Activated CD8-positive, alpha-beta memory T cell treated with anti-CD3 and anti-CD28 coated beads for 24 hours (primary cell): Measurements from ENCODE around the gene HOXA3.

Source experiments
- DNase-seq: peaks from one replicate; pipeline ENCODE4 v3.0.0-alpha.2; 2020

Gene HOXA3

DNA sequence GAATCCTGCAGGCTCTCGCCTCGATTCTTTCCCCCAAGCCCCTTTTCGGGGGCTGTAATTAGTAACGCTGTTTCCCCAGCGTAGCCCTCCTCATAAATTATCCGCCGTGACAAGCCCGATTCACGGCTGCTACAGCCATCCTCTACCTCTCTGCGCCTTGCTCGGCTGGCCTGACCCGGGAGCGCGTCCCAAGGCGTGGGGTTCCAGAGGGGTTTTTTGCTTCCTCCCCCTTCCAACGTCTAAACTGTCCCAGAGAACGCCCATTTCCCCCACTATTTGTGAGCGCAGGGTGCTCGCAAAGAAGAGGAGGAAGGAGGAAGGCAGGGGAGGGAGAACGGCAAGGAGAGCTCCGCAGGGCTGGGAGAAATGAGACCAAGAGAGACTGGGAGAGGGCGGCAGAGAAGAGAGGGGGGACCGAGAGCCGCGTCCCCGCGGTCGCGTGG lies 9.8 kb downstream of the HOXA3 start:
- no peak for DNase-seq

DNA sequence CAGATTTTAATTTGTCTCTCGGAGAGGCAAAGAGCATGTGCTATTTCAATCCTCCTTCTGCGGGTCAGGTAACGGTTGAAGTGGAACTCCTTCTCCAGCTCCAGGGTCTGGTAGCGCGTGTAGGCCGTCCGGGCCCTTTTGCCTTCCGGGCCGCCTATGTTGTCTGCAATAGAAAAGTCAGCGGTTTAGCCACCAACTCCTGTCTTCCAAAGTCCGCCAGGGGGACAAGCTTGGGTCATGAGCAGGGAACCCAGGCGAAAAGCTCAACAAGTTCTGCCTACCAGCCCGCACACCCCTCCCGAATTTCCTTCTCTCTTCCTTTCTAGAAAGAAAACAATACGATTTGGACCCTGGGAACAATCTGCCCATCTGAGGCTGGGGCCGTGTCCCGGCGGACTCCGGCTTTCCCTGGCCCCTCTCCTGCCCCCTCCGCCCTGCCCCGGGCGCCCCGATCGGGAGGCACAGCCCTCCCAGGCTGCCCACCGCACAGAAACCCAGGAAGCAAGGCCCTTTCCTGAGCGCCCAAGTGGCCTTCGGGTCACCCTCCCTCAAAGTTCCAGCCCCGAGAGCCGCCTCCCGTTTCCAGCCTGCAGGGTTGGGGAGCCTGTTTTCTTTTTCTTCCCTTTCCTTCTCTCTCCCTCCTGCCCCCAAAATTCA lies 10.3 kb downstream of the HOXA3 start:
- DNase-seq = no peak

DNA sequence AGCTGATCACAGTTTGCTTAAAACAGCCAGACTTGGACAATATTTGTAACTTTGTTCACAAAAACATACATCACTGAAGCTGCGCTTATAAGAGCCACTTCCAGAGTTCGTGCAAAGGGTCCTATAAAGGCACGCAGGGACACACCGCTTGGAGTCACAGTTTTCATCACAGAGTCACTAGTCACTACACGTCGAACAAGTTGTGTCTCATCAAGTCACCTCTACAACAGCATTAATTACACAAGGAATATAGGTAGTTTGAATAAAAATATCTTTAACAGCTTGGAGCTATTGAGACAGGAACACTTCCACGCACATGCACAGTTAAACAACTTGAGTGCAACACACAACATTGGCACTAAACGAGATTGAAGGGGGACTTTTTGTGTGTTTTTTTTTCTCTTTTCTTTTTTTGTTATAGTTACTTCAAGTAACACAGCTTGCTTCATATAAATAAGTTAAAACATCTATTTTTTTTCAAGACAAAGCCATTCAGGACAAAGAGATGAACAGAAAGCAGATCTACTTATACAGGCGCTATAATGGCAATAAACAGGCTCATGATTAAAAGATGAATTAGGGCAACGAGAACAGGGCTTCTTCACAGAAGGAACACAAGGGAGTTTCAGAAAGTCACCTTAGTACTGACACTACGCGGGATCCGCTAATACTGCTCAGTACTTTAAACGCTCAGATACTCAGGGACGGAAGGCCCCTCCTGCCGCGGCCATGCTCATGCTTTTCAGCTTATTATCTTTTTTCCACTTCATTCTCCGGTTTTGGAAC lies 11.1 kb downstream of the HOXA3 start:
- no peak for DNase-seq

DNA sequence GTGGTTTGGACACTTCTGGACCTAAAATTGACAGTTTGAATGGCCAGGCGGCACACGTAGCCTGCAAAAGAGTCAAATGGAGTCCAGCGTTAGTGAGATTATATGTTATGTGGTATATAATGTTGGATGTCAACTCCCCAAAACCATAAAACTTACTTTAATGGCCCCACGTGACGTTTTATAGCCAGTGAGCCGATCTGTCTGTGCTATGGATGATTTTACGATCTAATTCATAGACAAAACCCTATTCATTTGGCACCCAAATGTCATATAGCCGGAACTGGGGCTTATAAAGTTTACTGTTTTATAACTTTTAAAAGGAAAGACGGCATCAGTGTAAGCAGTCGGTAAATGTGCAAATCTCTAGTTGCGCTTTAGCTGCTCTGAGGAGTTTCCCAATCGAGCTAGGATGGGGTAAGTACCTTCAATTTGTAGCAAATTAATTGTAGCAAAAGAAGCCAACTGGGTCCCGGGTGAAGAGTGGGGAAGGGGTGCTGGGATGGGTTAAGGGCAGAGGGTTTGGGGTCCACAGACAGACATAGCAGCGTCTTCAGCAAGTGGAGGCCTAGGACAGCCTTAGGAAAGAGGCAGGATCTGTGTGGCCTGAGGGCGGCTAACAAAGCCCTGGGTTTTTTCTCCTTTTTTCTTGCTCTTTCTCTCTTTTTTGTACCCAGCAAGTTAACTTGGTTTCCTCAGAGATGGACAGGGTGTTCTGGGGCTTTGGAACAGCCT lies 12.1 kb downstream of the HOXA3 start:
- DNase-seq = no peak

DNA sequence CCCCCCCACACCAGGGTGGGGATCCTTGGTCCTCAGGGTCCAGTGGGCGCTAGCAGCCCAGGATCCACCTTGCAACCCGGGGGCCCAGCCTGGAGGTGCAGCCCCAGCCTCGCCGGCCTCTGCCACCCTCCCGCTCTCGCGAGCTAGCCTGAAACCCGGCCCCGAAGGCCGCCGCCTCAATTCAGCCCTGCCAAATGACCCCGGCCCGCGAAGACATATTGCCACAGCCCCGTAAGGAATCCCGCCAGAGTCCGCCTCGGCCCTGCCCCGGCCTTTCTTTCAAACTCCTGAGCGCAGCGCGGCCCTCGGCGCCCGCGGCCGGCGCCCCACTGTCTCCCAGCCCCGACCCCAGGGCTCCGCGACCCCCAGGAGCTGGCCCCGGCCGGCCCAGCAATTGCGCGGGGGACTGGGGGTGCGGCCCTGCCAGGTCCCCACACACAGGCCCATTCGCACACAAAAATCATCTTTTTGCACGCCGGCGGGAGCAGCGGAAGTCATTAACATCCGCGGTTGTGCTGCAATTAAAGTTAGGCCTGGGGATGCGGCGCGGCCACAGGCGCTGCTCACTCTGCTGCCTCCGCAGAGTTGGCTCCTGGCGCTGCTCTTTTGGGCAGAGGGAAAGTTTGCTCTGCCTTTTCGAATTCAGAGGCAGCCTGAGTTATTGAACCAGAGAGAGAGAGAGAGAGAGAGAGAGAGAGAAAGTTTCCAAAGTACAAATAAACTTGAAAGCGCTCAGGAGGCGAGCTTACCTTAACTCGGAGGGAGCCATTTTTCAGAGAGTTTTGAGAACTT lies 12.9 kb downstream of the HOXA3 start:
- no peak for DNase-seq

DNA sequence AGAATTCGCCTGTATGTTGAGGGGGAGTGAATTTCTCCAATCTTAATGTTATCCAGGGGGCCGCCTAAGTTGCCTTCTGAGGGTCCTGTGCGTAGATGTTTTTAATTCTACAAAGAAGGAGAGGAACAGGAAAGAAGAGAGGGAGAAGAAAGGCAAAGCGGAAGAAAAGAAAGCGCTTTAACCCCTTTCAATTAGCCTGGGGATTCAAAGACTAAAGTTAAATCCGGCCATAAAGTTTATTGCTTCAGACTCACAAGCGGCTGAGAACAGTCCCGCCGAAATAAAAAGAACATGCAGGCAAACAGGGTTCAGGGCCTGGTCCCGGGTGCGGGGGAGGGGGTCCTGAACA lies 13.4 kb downstream of the HOXA3 start:
- DNase-seq = no peak

DNA sequence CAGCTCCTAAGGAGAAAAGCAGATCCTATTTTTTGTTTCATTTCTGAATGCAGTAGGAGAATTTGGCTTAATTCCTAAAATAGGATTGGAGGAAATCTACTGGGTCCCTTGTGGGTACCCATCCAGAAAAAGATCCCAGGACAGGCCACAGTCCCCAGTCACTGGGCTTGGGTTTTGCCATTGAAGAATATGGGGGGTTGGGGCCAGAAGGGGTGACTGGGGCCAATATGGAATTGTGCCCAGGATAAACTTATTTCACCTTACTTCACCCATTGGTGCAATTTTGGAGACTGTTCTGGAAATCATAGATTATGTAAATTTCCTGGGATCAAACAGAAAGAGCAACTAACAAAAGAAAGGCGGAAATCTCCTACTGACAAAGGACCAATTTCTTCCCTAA lies 13.9 kb downstream of the HOXA3 start:
- no peak for DNase-seq

DNA sequence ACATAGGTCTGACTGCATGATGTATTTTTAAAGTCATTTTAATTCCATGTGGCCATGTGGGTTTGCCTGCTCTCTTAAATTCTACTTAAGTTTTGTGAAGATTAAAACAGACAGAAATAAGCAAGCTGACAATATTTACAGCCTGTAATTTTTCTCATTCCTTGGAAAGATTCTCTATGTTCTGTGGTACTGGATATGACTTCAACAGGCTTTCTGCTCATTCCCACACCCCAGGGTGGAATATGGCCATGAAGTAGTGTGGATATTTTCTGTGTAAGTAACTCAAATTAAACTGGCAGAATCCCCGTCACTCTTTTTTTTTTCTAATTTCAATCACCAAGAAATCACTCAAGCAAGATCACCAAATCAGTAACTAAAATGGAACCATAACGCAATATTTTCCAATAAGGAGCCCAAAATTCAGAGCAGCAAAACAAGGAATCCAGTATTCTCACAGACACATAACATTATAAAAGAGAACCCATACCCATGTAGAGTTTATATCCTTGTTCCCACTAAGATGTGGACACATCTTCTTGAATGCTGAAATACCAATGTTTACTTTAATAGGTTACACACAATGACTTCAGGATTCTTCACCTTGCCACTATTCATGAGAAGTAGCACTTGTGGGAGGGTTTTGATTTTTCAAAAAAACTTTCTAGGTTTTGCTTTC lies 14.6 kb downstream of the HOXA3 start:
- DNase-seq = no peak

DNA sequence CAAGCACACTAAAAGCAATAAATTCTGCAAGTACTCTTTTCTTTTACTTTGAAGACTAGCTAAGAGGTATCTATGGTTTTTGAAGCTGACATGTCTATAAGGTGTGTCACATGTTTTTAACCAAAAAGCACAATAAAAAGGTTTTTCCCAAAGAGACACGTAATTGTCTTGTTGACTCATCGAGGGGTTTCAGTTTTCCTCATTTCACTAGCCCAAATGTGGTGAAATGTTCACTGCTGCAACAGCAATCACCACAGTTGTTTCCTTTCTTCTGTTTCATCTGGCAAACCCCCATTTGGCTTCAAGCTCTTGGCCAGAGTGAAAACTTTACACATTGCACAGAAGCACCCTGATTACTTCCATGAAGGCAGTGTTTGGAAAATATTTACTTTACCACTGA lies 18.0 kb downstream of the HOXA3 start:
- DNase-seq = no peak

DNA sequence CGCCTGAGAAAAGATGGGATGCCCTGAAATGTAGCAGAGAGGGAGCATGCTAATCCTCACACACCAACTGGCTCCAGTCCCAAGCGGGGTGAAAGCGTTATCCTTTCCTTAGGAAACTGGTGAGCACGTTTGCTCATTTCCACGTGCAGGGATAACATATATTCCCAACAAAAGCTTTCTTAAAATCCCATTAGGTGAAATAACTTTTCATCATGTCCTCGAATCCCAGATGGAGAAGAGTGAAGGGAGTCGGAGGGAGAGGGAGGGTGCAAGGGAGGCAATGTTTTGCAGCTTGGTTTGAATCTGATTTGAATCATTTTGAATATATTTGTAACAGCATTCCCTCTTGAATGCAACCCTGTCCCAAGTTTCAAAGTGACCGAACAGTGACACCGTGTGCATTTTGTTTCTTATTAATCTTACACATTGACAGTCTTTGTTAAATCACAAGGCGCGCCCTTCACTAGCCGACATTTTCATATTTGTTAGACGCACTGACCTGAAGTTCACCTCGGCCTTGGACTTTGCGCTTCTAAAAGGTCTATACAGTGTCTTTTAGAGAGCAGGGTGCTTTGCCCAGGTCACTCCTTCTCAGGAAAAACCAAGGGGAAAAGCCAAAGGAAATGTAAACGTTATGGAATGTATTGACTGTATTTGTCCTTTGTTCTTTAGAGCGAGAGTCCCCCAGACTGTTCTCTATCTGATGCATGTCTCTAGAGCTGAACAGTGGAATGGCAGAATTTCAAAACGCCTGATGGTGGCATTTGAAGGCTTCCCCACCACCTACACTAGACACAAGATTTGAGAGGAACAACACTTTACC lies 18.8 kb downstream of the HOXA3 start:
- no peak for DNase-seq

DNA sequence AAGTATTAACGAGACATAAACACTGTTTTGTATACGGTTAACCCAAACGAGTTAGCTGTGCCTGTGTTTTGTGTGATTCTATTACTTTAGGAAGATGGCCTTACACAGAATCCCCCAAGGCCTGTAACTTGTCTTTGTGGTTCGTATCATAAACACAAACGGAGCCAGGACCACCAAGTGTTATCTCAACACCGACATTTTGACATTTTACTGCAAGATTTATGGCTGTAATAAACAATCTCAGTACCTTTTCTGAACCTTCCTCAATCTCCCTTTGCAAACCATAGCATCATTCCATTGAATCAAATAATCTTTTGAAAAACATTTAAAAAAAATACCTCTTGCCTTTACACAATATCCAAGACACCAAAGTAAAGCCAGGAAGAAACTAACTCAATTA lies 19.4 kb downstream of the HOXA3 start:
- no peak for DNase-seq

DNA sequence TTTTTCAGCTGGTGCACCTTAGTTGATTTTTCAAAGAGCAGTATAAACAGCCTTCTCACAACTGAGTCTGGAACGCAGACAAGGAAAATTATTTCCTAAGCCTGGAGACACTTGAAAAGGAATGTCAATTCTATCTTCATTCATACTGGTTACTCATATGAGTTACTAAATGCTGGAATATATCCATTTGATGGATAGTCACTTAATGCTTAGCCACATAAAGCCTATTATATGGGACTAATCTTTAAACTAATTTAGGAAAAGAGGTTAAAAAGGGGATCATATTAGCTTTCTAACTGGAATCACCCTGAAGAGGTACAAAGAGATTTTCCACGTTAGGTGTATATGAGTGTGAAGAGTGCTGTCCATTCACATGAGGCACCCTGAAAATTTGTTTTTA lies 20.2 kb downstream of the HOXA3 start:
- no peak for DNase-seq

DNA sequence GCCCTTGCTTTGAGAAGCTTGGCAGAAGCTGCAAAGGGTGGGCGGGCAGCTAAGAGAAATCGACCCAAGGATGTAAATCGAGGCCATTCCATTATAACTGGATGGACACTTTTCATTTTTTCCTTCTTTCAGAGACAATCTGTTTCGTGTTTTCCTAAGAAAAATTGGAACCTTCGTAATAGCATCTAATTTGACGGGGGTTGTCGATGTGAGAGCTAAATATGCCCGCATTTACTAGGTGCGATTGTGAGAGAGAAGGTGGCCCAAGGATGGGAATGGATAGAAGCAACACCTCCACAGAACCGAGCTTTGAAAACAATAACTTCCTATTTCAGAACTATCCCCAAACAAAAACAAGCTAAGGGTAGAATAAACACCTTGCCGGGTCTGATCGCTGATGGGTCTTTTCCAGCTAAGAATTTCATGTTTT lies 21.0 kb downstream of the HOXA3 start:
- DNase-seq = no peak

DNA sequence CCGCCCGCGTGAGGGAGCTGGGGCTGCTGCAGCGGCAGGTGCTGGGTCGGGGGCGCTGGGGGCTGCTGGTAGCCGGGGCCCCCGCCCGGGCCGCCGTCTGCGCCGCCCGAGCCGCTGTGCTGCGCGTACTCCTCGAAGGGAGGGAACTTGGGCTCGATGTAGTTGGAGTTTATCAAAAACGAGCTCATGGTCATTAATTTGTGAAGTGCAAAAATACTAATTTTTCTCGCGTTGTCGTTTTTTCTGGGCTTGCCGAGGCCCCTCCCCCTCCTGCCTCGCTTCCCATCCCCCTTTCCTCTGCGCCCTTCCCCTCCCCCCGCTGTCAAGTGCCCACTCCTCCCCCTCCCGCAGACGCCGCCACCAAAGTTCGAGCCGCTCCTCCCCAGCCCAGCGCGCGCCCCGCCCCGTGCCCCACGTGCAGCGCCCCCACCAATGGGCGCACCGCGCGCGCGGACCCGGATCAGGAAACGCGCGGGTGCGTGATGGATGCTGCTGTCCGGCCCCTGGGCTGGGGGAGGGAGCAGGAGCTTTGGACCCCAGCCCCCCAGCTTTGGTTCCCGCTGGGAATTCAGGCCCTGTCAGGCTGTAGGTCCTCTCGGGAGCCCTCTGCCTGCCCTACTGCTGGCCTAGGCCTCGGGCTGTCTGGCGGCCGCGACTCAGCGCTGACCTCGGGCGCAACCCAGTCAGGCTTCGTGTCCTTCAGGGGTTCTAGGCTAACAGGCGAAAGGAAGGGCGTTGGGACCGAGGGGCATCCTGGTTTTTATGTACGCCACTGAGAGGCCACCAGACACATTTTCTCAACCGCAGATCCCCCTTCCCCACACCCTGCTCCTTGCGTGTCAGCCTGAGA lies 21.6 kb downstream of the HOXA3 start, which contains the start of gene HOXA4:
Gene HOXA4, minus strand, starts transcription at position 218 of the 850 bp plus-strand sequence. Its CDS starts 24 bp downstream, at position 194.
- peak; percentile 89 for DNase-seq

DNA sequence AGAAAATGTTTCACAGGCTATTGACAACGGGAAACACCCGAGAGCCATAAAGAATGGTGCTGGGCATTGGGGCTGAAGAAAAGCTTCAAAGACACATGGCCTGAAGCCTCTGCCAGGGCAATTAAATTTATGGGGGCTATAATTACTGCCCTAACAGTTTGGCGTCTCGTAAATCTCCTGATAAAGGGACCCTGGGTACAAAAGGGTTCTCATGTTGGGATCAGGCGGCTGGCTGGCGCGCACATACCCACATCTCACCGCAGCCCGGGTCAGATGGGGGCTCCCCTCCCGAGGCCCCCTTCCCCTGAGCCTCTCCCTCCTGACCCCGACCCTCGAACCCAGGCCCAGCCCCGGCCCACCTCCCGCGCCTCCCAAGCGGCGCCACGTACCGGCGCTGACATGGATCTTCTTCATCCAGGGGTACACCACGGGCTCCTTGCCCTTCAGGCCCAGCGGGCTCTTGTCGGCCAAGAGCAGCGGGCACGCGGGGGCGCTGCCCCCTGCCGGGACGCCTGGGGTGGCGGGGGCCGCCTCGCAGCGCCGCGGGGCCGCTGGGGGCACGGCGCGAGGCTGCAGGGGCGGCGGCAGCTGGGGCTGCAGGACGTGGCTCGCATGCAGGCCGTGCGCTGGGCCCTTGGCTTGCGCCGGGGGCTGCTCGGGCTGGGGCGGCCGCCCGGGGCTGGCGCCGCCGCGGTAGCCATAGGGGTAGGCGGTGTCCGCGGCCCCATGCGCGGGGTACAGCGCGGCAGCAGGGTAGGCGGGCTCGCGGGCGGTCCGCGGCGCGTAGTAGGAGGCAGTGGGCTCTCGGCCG lies 22.4 kb downstream of the HOXA3 start:
- no peak for DNase-seq

DNA sequence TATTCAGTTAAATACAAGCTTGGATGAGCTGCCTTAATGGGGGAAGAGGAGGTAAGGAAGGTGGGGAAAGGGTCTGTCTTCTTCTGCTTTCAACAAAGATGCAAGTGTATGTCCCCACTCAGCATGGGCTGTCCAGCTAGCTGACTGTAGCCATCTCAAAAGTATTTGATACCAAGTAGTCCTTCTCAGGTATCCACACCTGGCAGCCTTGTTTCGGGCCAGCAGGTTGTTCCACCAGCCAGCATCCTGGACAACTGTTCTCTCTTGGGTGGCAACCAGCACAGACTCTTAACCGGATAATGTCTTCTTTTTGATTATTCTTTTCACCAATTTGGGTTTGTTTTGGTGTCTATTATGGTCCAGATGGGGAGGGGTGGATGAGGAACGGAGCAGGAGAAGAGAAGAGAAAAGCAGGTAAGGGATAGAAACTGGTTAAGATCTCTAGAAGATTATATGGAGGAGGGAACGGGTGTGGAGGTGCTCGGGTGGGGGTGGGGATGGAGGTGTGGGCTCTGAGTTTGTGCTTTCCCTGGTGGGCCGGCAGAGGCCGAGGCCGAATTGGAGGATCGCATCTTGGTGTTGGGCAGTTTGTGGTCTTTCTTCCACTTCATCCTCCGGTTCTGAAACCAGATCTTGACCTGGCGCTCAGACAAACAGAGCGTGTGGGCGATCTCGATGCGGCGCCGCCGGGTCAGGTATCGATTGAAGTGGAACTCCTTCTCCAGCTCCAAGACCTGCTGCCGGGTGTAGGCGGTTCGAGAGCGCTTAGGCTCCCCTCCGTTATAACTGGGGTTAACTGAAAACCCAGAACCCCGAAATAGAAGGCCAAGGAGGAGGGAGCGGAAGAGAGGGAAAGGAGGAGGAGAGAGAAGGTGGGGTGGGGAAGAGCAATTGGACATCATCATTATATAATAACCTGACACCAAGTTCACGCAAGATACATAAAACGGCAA lies 23.3 kb downstream of the HOXA3 start:
- no peak for DNase-seq

DNA sequence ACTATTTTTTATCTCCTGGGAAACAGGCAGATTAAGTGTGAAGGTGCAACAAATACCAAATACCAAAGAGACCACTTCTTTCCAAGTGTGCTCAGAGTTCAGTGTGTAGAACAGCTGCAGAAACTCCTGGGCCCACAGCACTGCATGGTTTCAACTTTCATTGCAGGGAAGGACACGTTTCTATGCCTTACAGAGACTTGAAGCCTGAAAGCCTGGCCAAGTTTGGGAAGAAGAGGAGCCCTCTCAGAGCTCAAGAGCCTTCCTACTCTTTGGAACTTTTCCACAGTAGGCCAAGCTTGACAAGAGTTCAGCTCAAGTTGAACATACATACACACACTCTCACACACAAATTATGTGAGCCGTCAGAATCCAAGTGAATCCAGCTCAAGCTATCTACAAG lies 24.3 kb downstream of the HOXA3 start:
- DNase-seq = no peak

DNA sequence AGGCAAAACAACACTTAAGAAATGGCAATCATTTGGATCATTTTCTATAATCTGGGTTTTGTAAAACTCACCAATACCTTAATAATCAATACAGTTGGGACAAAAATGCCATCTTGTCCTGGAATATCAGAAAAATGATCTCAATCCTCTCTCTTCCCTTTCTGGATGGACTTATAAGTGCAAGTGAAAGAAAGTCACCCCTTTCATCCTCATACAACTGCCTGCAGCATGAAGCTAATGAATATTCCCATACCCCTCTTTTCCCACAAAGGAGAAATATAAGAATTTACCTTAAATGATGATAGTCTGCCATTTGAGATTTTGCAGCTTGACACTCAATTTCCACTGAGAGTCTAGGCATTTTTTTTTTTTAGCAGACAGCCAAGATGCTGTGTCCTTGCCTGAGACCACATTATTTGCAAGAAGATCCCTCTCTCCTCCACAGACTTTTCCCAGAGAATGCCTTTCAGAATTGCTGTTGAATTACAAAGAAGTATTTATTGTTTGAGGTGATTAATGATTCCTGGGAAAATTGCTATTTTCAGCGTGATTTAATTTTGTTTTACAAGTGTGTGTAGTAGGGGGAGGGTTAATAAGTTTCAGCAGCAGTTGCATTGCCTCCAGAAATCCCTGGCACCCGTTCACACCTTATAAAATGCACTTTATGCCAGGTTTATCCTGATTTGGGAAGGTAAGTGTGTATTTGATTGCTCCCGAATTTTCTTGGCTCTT lies 25.6 kb downstream of the HOXA3 start:
- no peak for DNase-seq
